ENCODE data around the gene PLA2G4C. TPM values are rescaled to one million over a fixed set of nuclear protein-coding genes. Genes with fewer than 3 reads are reported as not detected.

PLA2G4C gene
- total RNA-seq, 4 donors from 2014 or later: 4.6 to 21.0 (median 12.4) TPM

- TF ChIP-seq EP300 (IDR thresholded peaks at IDR 0.05) (no peak), POLR2A (IDR thresholded peaks at IDR 0.05) (no peak), CTCF (IDR thresholded peaks at IDR 0.05) (no peak)
- Histone ChIP-seq H3K27me3 (no peaks in the 10 kb centered on the region), H3K36me3 (no peaks in the 10 kb centered on the region), H3K27ac (no peak overlapping the region), H3K9me3 (peaks cover 0 to 28% (median 1%) of the 10 kb centered on the region in 4 donors), H3K4me3 (no peak overlapping the region), H3K4me1 (no peaks in the 10 kb centered on the region)
- 63 to 65% methylated on average over 5 of the region's 5 CpGs for WGBS, 2 donors
- DNase-seq (ENCODE audit: low spot score in 2 of 2): no peak
Observed at GRCh38 chr19:48033604-48034003, 77.0 kb downstream of the PLA2G4C start.

- Histone ChIP-seq H3K36me3 (no peaks in the 10 kb centered on the region), H3K27me3 (no peaks in the 10 kb centered on the region), H3K4me3 (no peak overlapping the region), H3K4me1 (no peaks in the 10 kb centered on the region), H3K9me3 (no peaks in the 10 kb centered on the region), H3K27ac (no peak overlapping the region)
- WGBS, 2 donors: 60 to 61% methylated on average over 10 of the region's 10 CpGs
- TF ChIP-seq EP300 (IDR thresholded peaks at IDR 0.05) (no peak), CTCF (IDR thresholded peaks at IDR 0.05) (no peak), POLR2A (IDR thresholded peaks at IDR 0.05) (no peak)
- DNase-seq (ENCODE audit: low spot score in 2 of 2): no peak
Observed at GRCh38 chr19:48030073-48030472, 80.5 kb downstream of the PLA2G4C start.

- 65 to 76% methylated on average over 7 of the region's 7 CpGs for WGBS, 2 donors
- Histone ChIP-seq H3K27ac (no peak overlapping the region), H3K27me3 (no peaks in the 10 kb centered on the region), H3K4me3 (no peak overlapping the region), H3K9me3 (no peaks in the 10 kb centered on the region), H3K4me1 (no peaks in the 10 kb centered on the region), H3K36me3 (no peaks in the 10 kb centered on the region)
- no peak for TF ChIP-seq CTCF (IDR thresholded peaks at IDR 0.05)
- no peak for TF ChIP-seq POLR2A (IDR thresholded peaks at IDR 0.05)
- no peak for TF ChIP-seq EP300 (IDR thresholded peaks at IDR 0.05)
- DNase-seq (ENCODE audit: low spot score in 2 of 2): no peak
Observed at GRCh38 chr19:48029431-48029830, 81.2 kb downstream of the PLA2G4C start.

GRCh38 chr19:48025480-48025879, 85.1 kb downstream of the PLA2G4C start:
- no peak for TF ChIP-seq EP300 (IDR thresholded peaks at IDR 0.05)
- no peak for TF ChIP-seq CTCF (IDR thresholded peaks at IDR 0.05)
- no peak for TF ChIP-seq POLR2A (IDR thresholded peaks at IDR 0.05)
- Histone ChIP-seq H3K4me3 (no peak overlapping the region), H3K9me3 (no peaks in the 10 kb centered on the region), H3K27me3 (no peaks in the 10 kb centered on the region), H3K4me1 (no peaks in the 10 kb centered on the region), H3K36me3 (no peaks in the 10 kb centered on the region), H3K27ac (no peak overlapping the region)
- no peak for DNase-seq (ENCODE audit: low spot score in 2 of 2)
- WGBS, 2 donors: 55 to 69% methylated on average over 3 of the region's 3 CpGs

- no peak for DNase-seq (ENCODE audit: low spot score in 2 of 2)
- TF ChIP-seq CTCF (IDR thresholded peaks at IDR 0.05) (no peak), EP300 (IDR thresholded peaks at IDR 0.05) (no peak), POLR2A (IDR thresholded peaks at IDR 0.05) (no peak)
- Histone ChIP-seq H3K4me1 (no peaks in the 10 kb centered on the region), H3K36me3 (no peaks in the 10 kb centered on the region), H3K4me3 (no peak overlapping the region), H3K27ac (no peak overlapping the region), H3K27me3 (no peaks in the 10 kb centered on the region), H3K9me3 (no peaks in the 10 kb centered on the region)
- WGBS, 2 donors: 86 to 95% methylated on average over 3 of the region's 3 CpGs
Observed at GRCh38 chr19:48023518-48023917, 87.1 kb downstream of the PLA2G4C start.
